ENCODE data around the gene CERS5.
A peak's percentile ranks its signal among the peaks of the same experiment; 100 is the strongest.

The CERS5 gene

DNA sequence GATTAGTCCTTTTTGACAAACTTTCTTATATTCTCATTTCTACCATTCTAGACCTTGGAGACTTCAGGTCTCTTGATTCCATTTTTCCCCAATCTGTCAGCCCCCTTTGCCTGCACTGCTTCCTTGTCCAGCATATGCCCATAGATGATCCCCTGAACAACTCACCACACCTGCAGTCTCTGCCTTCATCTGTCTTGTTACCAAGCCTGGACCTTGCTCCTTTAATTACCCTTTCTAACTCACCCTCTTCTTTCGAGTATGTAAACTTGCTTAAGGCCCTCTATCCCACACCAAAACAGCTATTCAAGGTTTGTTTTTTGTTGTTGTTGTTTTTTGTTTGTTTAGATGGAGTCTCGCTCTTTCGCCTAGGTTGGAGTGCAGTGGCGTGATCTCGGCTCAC is 45.5 kb downstream of the CERS5 start:
- DNase-seq, result no peak

DNA sequence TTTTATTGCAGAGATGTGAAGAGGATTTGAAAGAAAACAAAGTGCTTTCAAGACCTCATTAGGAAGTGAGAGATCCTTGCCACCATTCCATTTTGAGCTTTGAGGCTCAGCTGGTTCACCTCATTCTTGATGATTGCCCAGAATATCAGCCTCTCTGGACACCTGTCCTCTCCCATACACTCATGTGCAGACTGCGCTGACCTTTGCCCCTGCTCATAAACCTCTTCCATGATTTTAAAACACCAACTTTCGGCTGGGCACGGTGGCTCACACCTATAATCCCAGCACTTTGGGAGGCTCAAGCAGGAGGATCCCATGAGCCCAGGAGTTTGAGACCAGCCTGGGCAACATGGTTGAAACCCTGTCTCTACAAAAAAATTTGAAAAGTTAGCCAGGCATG is 46.2 kb downstream of the CERS5 start:
- no peak for DNase-seq

DNA sequence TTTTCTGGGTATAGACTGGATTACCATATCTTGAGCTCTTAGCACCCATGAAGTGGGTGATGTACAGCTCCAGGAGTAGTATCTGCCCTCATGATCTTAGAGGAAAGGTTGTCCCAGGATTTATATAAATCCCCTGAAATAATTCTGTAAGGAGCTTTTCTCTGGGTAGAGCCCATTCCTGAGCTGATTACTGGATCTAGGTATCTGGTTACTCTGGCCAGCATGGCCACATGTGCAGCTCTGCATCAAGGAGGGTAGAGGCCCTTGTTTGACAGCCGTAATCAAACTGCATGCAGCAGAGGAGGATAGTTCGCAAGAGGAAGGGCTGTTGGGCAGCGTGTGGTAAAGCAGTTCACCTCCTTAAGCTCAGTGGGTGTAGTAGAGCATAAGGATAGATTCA is 46.6 kb downstream of the CERS5 start:
- DNase-seq, result no peak

DNA sequence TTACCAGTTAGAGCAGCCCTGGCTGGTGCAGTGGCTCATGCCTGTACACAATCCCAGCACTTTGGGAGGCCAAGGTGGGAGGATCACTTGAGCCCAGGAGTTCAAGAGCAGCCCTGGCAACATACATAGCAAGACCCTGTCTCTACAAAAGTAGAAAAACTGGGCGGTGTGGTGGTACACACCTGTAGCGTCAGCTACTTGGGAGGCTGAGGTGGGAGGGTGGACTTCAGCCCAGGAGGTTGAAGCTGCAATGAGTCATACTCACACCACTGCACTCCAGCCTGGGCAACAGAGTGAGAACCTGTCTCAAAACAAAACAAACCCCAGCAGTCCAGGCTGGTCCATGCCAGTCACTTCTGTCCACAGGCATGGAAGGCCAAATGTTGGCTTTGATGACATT is 47.8 kb downstream of the CERS5 start:
- DNase-seq, result no peak

GRCh38 chr12:50117057-50117622 is 50.0 kb downstream of the CERS5 start:
- no peak for DNase-seq

GRCh38 chr12:50112456-50113218 is 54.5 kb downstream of the CERS5 start:
- no peak for DNase-seq

- peak; percentile 99 to 100 for DNase-seq
Observed at GRCh38 chr12:50111693-50112455, 55.3 kb downstream of the CERS5 start, which contains the start of gene COX14. Gene COX14, plus strand, starts transcription at chr12:50112236. Its CDS starts 7,808 bp downstream, at chr12:50120044.

- no peak for DNase-seq
Observed at GRCh38 chr12:50111395-50111692, 55.8 kb downstream of the CERS5 start.

GRCh38 chr12:50110762-50111351 is 56.3 kb downstream of the CERS5 start:
- peak; percentile 29 to 49 for DNase-seq

DNA sequence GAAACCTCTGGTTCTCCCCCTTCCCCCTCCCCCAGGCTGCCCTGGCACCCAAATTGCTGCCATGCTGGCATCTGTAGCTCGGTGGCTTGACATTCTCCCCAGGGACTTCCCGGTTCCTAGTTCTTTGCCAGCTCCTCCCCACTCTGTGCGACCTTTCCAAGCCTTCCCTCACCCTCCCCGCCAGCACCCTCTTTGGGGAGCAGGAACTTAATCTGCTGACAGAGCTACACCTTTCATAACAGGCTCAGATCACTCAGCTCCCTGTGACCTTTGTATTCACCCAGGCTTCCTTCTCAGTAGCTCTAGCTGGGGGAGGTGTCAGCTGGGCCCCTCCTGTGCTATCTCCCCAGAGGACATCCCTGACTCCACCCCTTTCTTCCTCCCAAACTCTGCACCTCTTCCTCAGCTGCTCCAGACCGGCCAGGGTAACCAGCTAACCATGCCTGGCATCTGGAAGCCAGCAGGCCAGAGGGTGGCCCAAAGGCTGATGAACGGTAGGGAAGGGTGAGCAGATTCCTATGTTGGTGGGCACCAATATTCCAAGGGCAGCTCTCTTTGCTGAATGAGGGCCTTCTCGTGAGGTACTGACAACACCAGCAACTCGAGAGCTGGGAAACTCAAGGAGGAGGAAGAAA is 56.9 kb downstream of the CERS5 start:
- no peak for DNase-seq

DNA sequence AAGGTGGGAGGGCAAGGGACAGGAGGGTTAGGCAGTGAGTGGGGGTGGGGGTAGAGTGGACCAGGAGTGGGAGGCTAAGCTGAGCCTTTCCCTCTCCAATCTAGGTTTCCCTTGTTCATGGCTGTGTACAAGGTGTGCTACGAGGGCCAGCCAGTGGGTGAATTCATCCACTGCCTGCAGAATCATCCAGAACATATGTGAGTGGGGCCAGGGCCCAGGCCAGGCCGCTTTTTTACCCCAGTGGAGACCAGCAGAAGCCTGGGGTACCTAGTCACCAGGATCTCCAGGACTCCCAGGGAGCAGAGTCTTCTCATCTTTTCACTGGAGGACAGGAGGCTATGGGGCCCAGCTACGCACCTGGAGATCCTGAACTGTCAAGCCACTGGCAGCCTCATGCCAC is 57.9 kb downstream of the CERS5 start:
- no peak for DNase-seq

DNA sequence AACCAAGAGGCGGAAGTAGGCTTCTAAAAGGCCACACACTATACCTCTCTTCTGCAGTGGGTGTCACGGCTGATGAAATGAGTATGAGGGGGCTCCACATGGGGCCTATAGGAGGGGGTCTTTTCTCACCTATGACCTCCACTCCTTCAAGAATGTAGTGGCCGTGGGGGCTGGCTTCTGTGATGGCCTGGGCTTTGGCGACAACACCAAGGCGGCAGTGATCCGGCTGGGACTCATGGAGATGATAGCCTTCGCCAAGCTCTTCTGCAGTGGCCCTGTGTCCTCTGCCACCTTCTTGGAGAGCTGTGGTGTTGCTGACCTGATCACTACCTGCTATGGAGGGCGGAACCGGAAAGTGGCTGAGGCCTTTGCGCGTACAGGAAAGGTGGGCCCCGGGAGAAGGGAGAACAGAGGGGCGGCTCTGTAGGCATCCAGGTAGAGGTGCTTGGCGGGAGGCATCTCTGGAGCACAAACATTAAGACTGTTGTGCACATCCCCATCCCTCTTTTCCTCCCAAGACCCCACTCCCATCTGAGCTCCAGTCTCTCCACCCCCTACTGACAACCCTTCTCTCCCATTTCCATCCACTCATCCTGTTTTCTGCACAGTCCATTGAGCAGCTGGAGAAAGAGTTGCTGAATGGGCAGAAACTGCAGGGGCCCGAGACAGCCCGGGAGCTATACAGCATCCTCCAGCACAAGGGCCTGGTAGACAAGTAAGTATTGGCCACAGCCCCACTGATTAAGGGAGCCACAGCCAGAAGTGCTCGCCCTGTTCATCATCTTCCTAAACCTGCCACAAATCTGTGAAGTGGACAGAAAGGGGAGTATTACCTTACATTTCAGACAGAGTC is 59.5 kb downstream of the CERS5 start:
- no peak for DNase-seq

DNA sequence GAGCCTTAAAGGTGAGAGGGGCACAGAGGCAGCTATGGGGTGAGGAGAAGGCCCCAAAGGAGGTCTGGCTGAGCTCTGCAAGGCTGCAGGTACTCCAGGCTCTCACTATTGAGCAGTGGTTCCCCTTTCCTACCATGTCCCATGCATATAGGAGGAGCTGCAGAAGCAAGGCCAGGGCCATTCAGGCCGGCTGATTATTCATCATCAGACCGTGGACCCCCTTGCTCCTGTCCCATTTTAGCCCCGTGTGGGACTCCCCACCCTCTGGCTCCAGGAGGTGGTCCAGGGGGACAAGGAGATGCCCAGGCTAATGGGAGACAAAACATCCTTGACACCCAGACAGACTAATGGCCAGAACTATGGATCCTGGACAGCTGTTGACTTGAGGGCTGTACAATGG is 60.3 kb downstream of the CERS5 start:
- DNase-seq, result no peak

DNA sequence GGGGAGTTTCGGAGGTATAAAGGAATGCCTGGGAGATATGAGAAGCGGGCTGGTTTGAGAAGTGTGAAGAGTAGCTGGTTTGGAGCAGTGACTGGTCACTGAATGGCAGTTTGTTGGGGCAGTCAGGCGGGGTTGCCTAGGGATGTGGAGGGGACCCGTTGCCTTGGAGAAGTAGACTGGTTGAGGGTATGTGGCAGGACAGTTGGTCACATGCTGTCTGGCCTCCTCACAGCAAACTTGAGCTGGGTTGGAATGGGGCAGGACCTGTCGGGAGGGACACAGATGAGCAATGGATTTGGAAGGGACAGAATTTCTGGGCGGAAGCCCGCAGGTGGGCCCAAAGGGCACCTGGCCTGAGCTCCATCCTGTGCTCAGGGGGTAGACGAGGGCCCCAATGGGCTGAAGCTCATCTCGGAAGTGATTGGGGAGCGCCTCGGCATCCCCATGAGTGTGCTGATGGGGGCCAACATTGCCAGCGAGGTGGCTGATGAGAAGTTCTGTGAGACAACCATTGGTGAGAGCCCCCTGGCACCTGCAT is 61.2 kb downstream of the CERS5 start:
- DNase-seq, result no peak

DNA sequence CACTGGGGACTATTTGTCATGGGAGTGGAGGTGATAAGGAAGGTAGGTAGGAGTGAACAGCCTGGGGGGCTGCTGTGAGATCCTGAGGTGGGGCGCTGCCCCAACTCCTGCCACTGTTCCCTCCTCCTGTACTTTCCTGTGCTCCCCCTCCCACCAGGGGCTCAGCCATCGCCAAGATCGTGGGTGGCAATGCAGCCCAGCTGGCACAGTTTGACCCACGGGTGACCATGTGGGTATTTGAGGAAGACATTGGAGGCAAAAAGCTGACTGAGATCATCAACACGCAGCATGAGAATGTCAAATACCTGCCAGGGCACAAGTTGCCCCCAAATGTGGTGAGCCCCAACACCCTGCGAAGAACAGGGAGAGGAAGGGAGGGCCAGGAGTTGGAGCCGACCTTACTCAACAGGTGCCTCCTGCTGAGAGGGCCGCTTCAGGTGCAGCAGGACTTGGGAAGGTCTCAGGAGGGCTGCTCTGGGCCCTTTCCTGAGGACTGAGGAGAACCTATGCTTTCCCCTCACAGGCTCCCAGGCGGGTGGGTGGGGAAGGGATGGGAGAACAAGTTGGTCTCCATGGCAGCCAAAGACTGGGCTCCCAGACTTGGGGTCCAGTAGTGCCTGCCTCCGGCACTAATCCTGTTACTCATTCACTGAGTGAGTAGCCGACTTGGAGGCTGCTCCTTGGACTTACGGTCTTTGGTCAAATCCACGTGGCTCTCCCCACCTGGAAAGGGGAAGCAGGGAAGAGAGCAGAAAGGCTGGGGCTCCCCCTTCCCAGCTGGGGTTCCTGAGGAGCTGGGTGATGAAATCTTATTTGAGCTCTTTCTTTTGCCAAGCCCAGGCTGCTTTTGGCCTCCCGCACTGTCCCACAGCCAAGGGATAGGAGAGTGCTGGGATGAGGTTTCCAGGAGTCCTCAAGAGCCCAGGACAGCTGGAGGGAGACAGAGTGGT is 62.5 kb downstream of the CERS5 start:
- no peak for DNase-seq

DNA sequence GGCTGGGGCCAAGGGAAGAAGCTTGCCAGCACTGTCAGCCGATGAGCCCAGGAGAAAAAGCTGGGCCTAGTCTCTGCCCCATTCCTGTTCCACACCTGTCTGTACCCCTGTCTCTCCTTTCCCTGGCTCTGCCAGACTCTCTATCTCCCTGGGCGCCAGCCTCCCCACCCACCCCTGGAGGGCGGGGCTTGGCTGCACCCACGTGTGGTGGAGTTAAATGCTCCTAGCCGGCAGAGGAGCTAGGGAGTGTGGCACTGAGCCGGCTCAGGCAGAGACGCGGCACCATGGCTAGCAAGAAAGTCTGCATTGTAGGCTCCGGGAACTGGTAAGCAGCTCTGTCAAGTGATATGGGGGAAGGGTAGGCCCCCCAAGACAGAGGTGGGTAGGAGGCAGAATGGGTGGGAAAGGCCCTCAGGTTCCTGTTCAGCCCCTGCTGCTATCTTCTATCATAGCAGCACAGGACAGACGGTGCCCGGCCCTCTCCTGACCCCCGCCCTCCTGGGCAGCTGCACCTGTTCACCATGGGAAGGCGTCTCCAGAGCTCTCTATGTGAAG is 63.3 kb downstream of the CERS5 start, which contains the start of gene GPD1:
GPD1 (plus strand) TSS at position 242 of the 555 bp plus-strand sequence; CDS start at position 285, 43 bp downstream.
- peak; percentile 68 to 81 for DNase-seq

DNA sequence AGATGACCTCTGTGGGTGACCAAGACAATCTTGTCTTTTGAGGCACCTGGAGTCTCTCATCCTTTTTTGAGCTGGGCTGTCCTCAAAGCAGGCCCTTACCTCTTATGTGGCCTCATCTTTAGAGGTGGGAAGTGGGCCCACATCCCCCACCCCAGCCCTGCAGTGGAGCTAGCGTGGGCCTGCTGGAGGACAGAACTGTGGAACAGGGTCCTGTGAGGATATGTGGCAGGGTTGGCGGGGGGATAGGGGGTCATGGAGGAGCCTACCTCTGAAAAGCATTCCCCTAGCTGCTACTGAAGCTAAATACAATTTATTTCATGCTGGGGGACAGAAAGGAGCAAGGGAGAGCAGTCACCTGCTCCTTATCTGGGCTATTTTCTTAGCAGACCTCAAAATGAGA is 63.8 kb downstream of the CERS5 start:
- no peak for DNase-seq

DNA sequence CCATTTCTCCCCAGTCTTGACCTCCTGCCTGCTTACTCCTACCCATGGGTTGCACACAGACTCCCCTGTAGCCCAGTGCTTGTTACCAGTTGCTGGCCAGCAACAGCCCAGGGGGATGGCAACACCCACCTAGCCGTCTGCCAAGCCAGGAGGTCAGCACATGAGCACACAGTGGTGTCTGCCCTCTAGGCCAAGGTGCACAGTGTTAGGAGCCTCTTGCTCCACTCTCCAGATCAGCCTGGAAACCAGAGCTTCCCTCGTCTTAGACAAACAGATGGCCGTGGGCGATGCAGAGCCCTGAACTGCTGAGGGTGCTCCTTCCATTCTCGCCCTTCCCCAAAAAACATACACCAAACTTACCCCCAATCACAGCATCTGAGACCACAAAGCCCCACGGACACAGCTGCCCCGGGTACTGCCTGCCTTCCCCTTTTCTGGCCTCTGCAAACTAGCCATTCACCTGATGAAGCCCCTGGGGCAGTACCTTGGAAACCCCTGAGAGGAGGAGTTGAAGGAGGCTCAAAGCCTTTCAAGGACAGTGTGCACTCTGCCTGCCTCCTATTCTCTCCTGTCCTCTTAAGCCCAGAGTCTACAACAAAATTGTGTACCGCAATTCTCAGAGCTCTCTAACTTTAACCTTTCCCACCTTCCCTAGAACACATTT is 64.4 kb downstream of the CERS5 start:
- DNase-seq, result no peak

GRCh38 chr12:50102131-50102531 is 65.0 kb downstream of the CERS5 start:
- DNase-seq, result no peak

DNA sequence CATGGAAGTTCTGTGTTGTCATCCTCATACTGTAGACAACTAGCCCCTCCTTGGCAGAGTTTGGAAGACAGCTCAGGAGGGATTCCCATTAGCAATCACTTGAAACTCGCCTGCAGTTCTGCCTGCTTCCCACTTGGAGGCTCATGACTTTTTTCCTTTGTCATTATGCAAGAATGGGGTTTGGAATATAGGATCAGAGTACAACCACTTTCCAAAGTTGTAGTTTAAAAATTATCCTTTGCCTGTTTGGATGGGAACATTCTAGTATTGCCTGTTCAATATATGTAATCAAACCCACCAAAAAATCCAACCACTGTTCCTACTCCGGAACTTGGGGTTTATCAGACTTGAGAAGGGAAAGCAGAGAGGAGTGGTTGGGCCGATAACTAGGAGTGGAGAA is 65.5 kb downstream of the CERS5 start:
- peak in 1 of 2 experiments; percentile 28 for DNase-seq

All from NCI-H2081 (cell line).